Epithelial cell of esophagus (primary cell): Measurements from ENCODE around the gene MON2.

Experiments
- DNase-seq: peaks from one replicate; pipeline ENCODE4 v3.0.0; 2010; ENCODE audit warnings: low read depth
- H3K4me3 ChIP-seq: 2 replicates; pipeline ENCODE4 v1.5.1; 2011; ENCODE audit warnings: mild to moderate bottlenecking, low read length, control low read depth
- CTCF ChIP-seq: IDR thresholded peaks from 2 replicates; pipeline ENCODE4 v1.5.1; 2011; ENCODE audit warnings: low read depth, mild to moderate bottlenecking, low read length, control low read depth, inconsistent platforms; ENCODE audit not compliant: insufficient read depth; ENCODE audit errors: missing control alignments

The MON2 gene

GRCh38 chr12:62599854-62600437 is 133.3 kb downstream of the MON2 start:
- peak; percentile 33 for TF ChIP-seq CTCF
- H3K4me3 ChIP-seq, result no peak overlapping the region
- DNase-seq, result no peak

- peak overlapping the region; percentile 70 for H3K4me3 ChIP-seq
- no peak for TF ChIP-seq CTCF
- DNase-seq, result no peak
Measured at GRCh38 chr12:62601765-62602164, 135.1 kb downstream of the MON2 start.

DNA sequence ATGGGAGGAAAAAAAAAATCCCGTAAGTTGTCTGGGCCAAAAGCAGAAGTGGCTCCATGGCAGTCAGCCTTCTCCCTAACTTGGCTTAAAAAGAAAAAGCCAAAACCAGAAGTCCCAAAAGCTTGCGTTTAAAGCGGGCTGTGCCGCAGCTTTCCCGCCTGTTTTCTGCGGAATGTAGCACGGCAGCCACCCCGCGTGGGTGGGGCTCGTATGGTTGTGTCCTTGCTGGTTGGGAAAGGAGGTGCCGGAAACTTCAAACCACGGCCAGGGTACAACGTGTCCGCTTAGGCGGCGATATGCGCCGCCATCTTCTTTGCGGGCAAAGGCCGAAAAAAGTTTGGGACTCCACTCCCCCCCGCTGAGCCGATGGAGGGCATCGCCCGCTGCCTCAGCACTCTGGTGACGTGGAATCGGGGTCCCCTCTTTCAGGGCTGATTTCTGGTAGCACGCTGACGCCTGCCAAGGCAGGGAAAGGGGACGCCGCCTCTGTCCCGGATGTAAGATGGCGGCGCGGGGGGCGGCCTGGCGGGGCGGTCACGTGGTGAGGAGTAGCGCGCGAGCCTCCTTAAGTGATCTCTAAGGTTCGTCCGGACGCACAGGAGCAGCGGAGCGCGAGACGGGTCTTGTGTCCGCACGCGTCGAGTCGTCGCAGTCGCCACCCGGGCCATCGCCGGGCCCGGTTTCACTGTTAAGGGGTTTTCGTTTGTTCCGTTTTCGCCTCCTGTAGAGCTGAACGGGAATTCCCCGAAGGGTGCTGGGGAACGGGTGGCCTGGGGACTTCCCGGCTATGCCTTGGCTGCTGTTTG is 135.8 kb downstream of the MON2 start:
- peak; percentile 86 for DNase-seq
- TF ChIP-seq CTCF, result no peak
- H3K4me3 ChIP-seq, result peak overlapping the region; percentile 70

DNA sequence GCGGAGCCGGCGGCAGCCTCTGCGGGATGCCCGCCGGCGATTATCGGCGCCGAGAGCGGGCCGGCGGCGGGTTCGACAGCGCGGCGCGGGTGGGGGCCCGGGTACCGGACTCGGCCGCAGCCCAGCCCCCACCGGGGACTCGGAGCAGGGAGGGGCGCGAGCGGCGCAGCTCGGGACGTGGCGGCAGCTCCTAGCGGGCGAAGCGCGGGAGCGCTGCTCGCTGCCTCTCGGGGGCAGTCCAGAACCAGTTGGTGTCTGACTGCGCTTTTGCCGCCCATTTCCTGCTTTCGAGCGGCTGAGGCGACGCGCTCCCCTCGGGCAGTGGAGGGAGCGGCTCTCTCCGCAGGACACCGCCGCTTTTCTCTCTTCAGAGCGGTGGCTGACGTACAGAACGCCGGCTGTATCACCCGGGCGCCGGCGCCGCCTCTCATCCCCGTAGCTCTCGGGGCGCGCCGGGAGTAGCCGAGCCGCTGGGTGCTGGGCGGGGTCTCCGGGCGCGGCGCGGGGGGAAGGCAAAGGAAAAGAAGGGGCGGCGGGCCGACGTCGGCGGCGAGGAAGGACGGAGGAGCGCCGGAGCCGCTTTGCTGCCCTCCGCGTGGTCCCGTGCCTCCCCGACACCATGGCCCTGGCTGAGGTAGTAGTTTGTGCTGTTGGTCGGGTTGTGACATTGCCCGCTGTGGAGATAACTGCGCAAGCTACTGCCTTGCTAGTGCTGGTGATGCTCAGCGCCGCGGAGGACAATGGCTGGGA is 136.6 kb downstream of the MON2 start:
- peak overlapping the region; percentile 70 for H3K4me3 ChIP-seq
- TF ChIP-seq CTCF, result peak; percentile 49
- peak; percentile 91 for DNase-seq

GRCh38 chr12:62603811-62604098 is 137.1 kb downstream of the MON2 start:
- DNase-seq, result no peak
- H3K4me3 ChIP-seq, result peak overlapping the region; percentile 70
- TF ChIP-seq CTCF, result no peak

- no peak for DNase-seq
- no peak for TF ChIP-seq CTCF
- no peak overlapping the region for H3K4me3 ChIP-seq
Measured at GRCh38 chr12:62604373-62604772, 137.7 kb downstream of the MON2 start.

GRCh38 chr12:62604871-62605270 is 138.2 kb downstream of the MON2 start:
- H3K4me3 ChIP-seq, result no peak overlapping the region
- peak; percentile 11 for DNase-seq
- TF ChIP-seq CTCF, result no peak
